SIG-M5 (cell line): Measurements from ENCODE around the gene ZIC4.

Experiments used
- DNase-seq: peaks from one replicate; lab custom pipeline; 2025; lab: John Stamatoyannopoulos, UW

Gene ZIC4

DNA sequence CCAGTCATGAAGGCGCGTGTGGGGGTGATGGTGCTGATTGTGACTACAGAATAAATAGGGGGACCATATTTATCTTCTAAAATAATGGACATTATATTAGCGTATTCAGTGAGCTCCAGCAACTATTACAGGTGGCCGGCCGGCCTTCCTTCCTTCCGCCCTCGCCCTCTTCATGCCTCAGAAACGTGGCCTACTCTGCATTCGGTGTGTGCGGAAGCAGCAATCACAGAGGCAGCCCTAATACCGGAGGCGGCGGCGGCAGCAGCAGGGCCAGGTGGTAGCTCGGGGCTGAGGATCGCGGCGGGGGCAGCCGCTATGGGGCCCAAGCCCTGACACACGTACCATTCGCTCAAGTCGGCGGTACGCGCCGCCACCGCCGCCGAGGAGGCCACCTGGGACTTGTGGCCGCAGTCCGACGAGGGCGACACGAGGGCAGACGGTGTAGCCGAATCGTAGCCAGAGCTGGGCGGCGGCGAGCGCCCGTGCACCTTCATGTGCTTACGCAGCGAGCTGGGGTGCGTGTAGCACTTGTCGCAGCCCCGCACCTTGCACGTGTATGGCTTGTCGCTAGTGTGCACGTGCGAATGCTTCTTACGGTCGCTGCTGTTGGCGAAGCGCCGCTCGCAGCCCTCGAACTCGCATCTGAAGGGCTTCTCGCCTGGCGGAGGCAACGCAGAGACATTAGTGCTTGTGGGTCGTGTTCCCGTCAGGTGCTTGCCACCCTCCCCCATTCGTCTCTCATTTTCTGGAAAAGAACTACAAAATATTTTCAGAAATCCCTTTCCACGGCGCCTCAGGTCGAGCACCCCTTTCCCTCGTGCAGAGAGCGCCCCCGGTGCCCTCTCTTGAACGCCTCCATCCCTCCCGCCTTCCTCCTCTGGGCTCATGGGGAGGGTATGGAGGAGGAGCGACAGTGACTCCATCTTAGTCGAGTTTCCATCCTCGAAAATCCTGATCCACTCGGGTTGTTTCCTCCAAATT, 15.5 kb downstream of the ZIC4 start:
- DNase-seq, result no peak

GRCh38 chr3:147389717-147390116, 16.6 kb downstream of the ZIC4 start:
- no peak for DNase-seq

DNA sequence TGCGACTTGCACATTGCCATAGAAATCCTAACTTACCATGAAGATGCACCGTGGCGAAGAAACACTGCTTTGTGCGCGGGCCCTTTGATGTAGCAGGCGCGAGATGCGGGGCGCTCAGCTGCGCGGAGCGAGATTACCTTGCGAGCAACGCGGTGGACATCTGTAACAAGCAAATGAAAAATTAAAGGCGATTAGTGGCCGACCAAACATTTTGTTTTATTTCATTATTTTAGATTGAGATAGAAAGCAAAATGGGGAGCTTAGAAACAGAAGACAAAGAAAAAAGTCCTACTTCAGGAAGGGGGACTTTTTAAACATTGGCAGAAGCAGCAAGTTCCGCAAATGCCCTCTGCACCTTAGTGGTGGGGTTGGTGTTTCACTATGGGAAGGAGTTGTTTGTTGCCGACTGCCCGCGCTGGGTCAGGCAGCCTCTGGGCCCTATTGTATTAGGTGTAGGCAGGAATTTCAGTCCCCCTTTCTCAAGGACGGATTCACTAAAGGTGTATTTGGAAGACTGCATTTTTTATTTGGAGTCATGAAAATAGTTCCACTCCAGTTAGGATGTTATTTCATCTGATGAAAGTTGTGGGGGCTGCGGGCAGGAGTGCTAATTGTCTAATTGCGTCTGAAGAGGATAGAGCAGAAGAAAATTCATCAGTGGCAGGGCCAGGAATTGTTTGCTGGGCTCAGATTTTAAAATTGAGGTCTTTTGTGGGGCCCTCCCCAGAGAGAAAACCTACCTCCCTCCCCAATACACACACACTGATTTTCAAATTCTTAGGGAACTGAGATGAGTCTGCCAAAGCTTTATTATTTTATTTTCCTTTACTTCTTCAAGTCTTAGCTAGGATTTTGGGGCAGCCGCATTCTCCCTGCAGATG, 17.4 kb downstream of the ZIC4 start:
- no peak for DNase-seq

DNA sequence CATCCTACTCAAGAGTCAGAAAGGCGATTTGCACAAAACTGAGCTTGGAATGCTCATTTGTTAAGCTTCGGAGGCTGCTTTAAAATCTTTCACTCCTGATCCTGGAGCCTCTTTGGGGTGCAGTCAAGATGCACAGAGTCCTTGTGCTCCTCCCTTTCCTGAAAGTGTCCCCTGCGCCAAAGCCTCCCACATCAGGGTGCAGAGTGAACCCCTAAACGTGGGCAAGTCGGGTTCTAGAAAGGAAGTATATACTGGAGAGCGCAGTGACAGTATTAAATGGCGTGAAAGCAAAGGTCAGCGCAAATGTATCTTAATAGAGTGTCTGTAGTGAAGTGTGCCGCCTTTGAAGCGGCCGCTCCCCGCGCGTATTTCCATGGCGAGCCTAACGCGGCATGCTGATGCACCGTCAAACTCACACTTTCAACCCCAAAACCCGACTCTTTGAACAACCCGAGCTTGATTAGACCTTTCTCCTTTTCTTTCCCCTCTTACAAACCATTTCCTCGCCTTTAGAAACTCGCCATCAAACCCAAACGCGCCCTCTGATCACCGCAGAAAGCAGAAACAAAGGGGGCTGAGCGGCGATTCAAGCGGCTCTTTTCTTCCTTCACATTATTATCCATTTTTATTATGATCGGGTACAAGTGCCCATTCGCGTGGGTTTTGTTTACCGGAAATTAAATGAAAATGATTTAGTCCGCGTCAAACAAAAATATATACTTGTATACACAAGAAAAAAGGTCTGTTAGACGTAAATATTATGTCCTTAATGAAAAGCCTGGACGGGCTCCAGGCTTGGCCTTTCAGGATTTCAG, 18.3 kb downstream of the ZIC4 start:
- DNase-seq, result no peak

- DNase-seq, result no peak
These were observed 19.0 kb downstream of the ZIC4 start for GRCh38 chr3:147387291-147387884.

DNA sequence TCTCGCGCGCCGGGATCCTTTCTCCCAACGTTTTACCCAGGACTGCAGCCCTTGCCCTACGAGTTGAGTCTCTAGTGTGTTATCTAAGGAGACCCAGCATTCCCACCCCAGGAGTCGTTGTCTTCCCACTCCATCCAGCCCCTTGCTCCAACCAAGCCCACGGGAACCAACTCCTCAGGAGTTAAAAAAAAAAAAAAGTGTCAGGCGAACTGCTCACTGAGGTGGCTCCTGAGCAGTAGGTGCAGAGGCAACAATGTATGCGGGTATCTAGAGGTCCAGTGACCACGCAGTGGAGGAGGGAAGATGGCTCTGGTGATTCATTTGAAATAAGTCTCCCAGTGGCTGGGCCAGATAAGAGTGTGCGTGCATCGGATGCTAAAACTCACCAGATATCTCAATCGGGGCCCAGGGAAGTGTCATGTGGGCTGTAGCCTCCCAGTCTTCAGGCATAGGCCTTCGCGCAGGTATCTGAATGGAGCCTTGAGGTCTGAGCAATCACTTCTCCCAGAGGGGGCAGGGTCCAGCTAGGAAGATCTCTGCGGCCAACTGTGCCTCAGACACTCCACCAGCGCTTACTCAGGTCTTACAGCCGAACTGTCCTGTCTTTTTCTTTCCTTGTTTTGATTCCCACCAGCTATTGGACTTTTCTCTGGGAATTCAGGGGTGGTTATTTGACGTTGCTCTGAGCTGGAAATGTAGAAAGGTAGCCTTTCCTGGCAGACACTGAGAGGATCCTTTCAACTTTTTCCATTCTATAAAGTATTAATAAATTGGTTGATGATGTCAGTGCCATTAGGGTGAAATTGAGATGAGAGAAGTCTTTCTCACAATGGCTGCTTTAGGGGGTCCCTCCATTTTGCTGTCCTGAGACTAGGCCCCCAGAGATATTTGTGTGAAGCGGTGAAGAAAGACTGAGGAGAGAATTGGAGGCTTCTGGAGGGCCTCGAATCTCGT, 21.0 kb downstream of the ZIC4 start:
- no peak for DNase-seq

GRCh38 chr3:147384210-147385058, 21.9 kb downstream of the ZIC4 start:
- DNase-seq, result no peak

DNA sequence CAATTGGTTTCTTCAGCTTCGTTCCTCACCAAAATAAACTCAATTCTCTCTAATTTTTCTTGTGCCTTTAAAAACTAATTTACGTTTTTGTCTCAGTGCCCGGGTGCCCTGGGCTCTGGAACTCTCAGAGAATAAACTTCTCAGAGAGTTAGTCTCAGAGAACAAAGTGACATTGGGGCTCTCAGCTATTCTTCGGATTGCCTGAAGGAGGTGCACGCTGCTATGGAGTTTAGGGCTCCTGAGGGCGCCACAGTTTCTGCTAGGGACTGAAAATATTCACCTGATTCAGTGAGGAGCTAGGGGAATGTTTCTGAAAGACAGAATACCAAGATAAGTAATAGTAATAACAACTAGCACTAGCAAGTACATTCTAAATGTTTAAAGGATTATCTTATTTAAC, 22.7 kb downstream of the ZIC4 start:
- no peak for DNase-seq

DNA sequence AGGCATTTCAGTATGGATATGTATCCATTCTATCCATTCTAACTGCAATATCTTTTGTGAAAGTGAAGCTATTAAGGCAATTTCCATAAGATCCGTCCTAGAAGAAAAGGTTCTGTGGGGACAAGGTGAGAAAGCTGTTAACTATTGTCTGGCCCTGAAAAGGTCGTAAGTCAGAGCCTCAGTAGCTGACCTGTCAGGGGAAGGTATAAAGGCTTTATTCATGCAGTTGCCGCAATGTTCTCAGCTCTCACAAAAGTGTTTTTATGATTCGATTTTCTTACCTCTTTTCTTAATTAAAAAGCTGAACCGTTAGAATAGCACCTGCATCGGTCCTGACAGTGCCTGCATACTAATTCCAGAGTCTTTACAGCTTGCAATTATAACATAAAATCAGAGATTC, 24.7 kb downstream of the ZIC4 start:
- DNase-seq, result no peak

- DNase-seq, result no peak
These were observed 25.4 kb downstream of the ZIC4 start for GRCh38 chr3:147380977-147381376.

DNA sequence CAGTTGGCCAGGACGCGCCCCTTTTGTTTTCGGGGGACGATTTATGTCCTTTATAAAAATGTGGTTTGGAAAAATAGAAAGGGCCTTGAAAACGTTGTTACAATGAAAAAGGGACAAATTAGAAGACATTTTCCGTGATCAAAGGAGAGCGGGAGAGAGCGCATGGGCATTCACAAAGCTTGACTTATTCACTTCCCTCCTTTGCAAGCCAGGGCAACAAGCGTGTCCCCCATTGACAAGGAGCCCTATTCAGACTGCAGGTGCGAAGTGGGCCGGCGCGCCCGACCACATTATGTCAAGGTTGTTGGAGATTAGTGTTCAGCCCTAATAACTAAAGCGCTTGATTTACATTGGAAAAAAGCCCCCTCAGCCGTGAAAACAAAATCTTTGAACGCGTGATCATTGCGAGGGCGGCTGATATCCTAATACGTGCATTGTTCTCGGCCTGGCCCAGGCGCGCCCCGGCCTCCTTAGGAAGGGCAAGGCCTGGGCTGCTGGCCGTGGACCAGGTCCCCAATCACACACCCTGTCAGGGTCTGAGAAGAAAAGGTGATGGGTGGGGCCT, 25.9 kb downstream of the ZIC4 start:
- no peak for DNase-seq

DNA sequence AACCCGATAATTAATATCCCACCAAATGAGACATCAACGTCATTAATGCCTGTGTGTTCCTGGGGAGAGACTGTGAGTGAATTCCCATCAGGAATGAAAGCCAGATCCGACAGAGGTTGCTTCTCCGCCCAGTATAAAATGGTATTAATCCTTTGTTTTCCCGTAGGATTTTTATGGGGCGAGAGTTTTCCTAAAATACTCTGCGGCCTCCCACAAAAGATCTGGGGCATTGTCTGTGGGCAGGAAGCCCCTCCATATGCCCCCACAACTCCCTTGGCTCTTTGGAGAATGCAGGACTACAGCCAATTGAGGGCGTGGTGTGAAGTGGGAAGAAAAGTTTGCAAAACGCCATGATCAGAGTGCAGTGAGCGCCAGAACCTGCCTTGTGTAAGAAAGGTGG, 26.7 kb downstream of the ZIC4 start:
- DNase-seq, result no peak

GRCh38 chr3:147377412-147378367, 28.7 kb downstream of the ZIC4 start:
- no peak for DNase-seq

DNA sequence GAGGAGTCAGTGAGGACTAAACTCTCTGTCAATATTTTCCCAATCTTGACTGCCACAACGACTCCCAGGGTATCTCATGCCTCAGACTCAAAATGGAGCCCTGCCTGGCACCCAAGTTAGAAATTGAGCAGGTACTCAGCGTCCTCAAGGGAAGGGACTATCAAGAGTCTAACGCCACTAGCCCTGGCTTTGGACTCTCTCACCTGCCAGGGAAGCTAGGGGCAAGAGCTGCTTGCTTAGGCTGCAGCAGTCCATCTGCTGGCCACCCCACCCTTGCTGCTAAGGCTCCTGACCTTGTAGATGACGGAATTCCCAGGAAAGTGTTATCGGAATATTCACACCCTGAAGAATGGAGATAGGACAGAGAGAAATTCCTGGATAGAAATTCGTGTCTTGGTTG, 33.0 kb downstream of the ZIC4 start:
- no peak for DNase-seq

- DNase-seq, result no peak
These were observed 33.8 kb downstream of the ZIC4 start for GRCh38 chr3:147372525-147373027.

GRCh38 chr3:147371771-147372340, 34.5 kb downstream of the ZIC4 start:
- no peak for DNase-seq

DNA sequence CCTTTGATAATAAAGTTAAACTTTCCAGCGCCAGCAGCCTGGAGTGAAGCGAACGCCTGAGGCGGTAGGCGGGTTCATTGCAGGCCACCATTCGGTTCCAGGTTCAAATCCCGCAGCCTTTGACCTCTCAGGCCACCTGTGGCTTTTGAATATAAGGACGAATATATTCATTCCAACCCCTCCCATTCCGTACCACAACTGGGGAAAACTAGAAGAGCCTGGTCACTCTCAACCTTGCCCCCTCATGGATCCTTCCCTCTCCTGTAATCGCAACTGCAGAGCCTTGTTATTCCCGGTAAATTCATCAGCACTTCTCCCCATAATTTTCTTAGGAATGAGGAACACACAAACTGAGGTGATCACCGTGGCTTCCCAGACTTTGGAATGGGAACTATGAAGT, 35.2 kb downstream of the ZIC4 start:
- no peak for DNase-seq
